Mammary epithelial cell (primary cell): ENCODE measurements around the gene ATP6V0B.

Experiments used
- CTCF ChIP-seq, 2 donors: IDR thresholded peaks in 1 of 2; conservative IDR thresholded peaks in 1 of 2; 2 replicates each; pipeline ENCODE4 v1.5.1; 2011 to 2012; ENCODE audit warnings: inconsistent platforms in 2 of 2, low read length in 2 of 2, mild to moderate bottlenecking in 2 of 2, control low read depth in 1 of 2, low read depth in 1 of 2; ENCODE audit not compliant: insufficient read depth in 1 of 2; ENCODE audit errors: extremely low read depth in 1 of 2
- EZH2 ChIP-seq: IDR thresholded peaks from 2 replicates; pipeline ENCODE4 v1.6.1; 2012; ENCODE audit warnings: low read length, inconsistent platforms, borderline replicate concordance

- no peak for TF ChIP-seq CTCF (conservative IDR thresholded peaks at IDR 0.05 in 1 of 2, IDR thresholded peaks at IDR 0.05 in 1 of 2; ENCODE audit: extremely low read depth in 1 of 2, insufficient read depth in 1 of 2, low read depth in 1 of 2, low read length in 2 of 2)
- no peak for TF ChIP-seq EZH2
These were observed 5.4 kb upstream of the ATP6V0B start for GRCh38 chr1:43969416-43969745.
